Measurements from ENCODE around the gene COG5. TPM values are rescaled to one million over a fixed set of nuclear protein-coding genes. Genes with fewer than 3 reads are reported as not detected.

COG5 gene
- total and polyA plus RNA-seq, 4 donors, result 4.1 to 27.1 (median 8.4) TPM

- Histone ChIP-seq H3K4me3 (ENCODE audit: low read depth in 1 of 3, low read length in 3 of 3) (no peak within 1 kb of the TSS), H3K36me3 (ENCODE audit: control insufficient read depth in 4 of 4, insufficient read depth in 3 of 4, low read depth in 1 of 4, low read length in 3 of 4) (no peaks in the 10 kb centered on the region), H3K9ac (ENCODE audit: low read depth in 1 of 2, low read length in 2 of 2) (no peak within 1 kb of the TSS), H3K27ac (ENCODE audit: low read depth in 1 of 2, low read length in 2 of 2) (no peak within 1 kb of the TSS), H3K9me3 (ENCODE audit: control insufficient read depth in 4 of 4, low read length in 3 of 4) (no peaks in the 10 kb centered on the region), H3K27me3 (ENCODE audit: control insufficient read depth in 4 of 4, insufficient read depth in 4 of 4, low read length in 3 of 4) (no peaks in the 10 kb centered on the region), H3K4me1 (ENCODE audit: control insufficient read depth in 4 of 4, insufficient read depth in 4 of 4, low read length in 3 of 4) (no peaks in the 10 kb centered on the region)
- TF ChIP-seq CTCF (IDR thresholded peaks at IDR 0.05; ENCODE audit: low read depth, low read length, missing input control) (no peak), GABPA (IDR thresholded peaks at IDR 0.05 in 1 of 2, conservative IDR thresholded peaks at IDR 0.05 in 1 of 2) (no peak), YY1 (IDR thresholded peaks at IDR 0.05) (no peak), ATF3 (IDR thresholded peaks at IDR 0.05) (no peak), JUND (IDR thresholded peaks at IDR 0.05) (no peak), RAD21 (IDR thresholded peaks at IDR 0.05) (no peak), TAF1 (conservative IDR thresholded peaks at IDR 0.05) (no peak), EGR1 (IDR thresholded peaks at IDR 0.05; ENCODE audit: low read depth in 2 of 2) (no peak), ZBTB33 (IDR thresholded peaks at IDR 0.05) (no peak), FOXA1 (IDR thresholded peaks at IDR 0.05) (no peak)
- no peak for DNase-seq (ENCODE audit: low spot score)
- 86% methylated on average over 4 of the region's 4 CpGs for WGBS
Observed at GRCh38 chr7:107469929-107470328, 93.8 kb downstream of the COG5 start, which contains the start of gene GPR22. Gene GPR22, plus strand, starts transcription at chr7:107470057. Its CDS starts 4,004 bp downstream, at chr7:107474061.

GRCh38 chr7:107468824-107469223, 94.9 kb downstream of the COG5 start:
- no peaks in the 10 kb centered on the region for H3K9me3 ChIP-seq (ENCODE audit: control insufficient read depth in 4 of 4, low read length in 3 of 4)
- 97% methylated on average over 1 of the region's 1 CpG for WGBS

GRCh38 chr7:107467972-107468371, 95.7 kb downstream of the COG5 start:
- DNase-seq (ENCODE audit: low spot score), result no peak
- no peak overlapping the region for H3K27ac ChIP-seq (ENCODE audit: low read depth in 1 of 2, low read length in 2 of 2)
- no peak overlapping the region for H3K9ac ChIP-seq (ENCODE audit: low read depth in 1 of 2, low read length in 2 of 2)
- WGBS, result 98% methylated on average over 2 of the region's 2 CpGs
- H3K4me1 ChIP-seq (ENCODE audit: control insufficient read depth in 4 of 4, insufficient read depth in 4 of 4, low read length in 3 of 4), result no peaks in the 10 kb centered on the region
- H3K27me3 ChIP-seq (ENCODE audit: control insufficient read depth in 4 of 4, insufficient read depth in 4 of 4, low read length in 3 of 4), result no peaks in the 10 kb centered on the region
- no peaks in the 10 kb centered on the region for H3K9me3 ChIP-seq (ENCODE audit: control insufficient read depth in 4 of 4, low read length in 3 of 4)
- H3K4me3 ChIP-seq (ENCODE audit: low read depth in 1 of 3, low read length in 3 of 3), result no peak overlapping the region
- no peak for TF ChIP-seq NR2F2 (IDR thresholded peaks at IDR 0.05)
- H3K36me3 ChIP-seq (ENCODE audit: control insufficient read depth in 4 of 4, insufficient read depth in 3 of 4, low read depth in 1 of 4, low read length in 3 of 4), result no peaks in the 10 kb centered on the region

More at GRCh38 chr7:107468824-107469223, 94.9 kb downstream of the COG5 start:
- H3K27ac ChIP-seq (ENCODE audit: low read depth in 1 of 2, low read length in 2 of 2), result no peak overlapping the region
- H3K27me3 ChIP-seq (ENCODE audit: control insufficient read depth in 4 of 4, insufficient read depth in 4 of 4, low read length in 3 of 4), result no peaks in the 10 kb centered on the region
- no peak overlapping the region for H3K4me3 ChIP-seq (ENCODE audit: low read depth in 1 of 3, low read length in 3 of 3)
- DNase-seq (ENCODE audit: low spot score), result no peak
- no peaks in the 10 kb centered on the region for H3K36me3 ChIP-seq (ENCODE audit: control insufficient read depth in 4 of 4, insufficient read depth in 3 of 4, low read depth in 1 of 4, low read length in 3 of 4)
- TF ChIP-seq RXRA (IDR thresholded peaks at IDR 0.05) (no peak), ATF3 (IDR thresholded peaks at IDR 0.05) (no peak), HNF4A (conservative IDR thresholded peaks at IDR 0.05) (no peak)
- no peak overlapping the region for H3K9ac ChIP-seq (ENCODE audit: low read depth in 1 of 2, low read length in 2 of 2)
- H3K4me1 ChIP-seq (ENCODE audit: control insufficient read depth in 4 of 4, insufficient read depth in 4 of 4, low read length in 3 of 4), result no peaks in the 10 kb centered on the region
